Activated T-helper 2 cell treated with anti-CD3 and anti-CD28 coated beads, Interferon-gamma antibody, Interleukin-2, Interleukin-4, amounts not matched to agents 10 μg/mL and 5 μg/mL and 100 μg/mL, durations not matched to agents 14 hours and 24 hours and 36 hours (primary cell): Measurements from ENCODE around the gene GHITM. TPM values are rescaled to one million over a fixed set of nuclear protein-coding genes. Genes with fewer than 3 reads are reported as not detected.

Experiments used
- DNase-seq: peaks from one replicate; pipeline ENCODE4 v3.0.0; 2021; ENCODE audit warnings: low spot score
- H3K27ac Mint-ChIP-seq: one replicate; pipeline ENCODE4 v1.8.0; 2021; ENCODE audit warnings: mixed read lengths
- H3K27me3 Mint-ChIP-seq: one replicate; pipeline ENCODE4 v1.8.0; 2021; ENCODE audit warnings: low read depth, mixed read lengths
- H3K36me3 Mint-ChIP-seq: one replicate; pipeline ENCODE4 v1.8.0; 2021; ENCODE audit warnings: low read depth, mixed read lengths
- H3K4me1 Mint-ChIP-seq: one replicate; pipeline ENCODE4 v1.8.0; 2021; ENCODE audit warnings: low read depth, mixed read lengths
- H3K4me3 Mint-ChIP-seq: one replicate; pipeline ENCODE4 v1.8.0; 2021; ENCODE audit warnings: low read depth, mild to moderate bottlenecking, moderate library complexity, mixed read lengths
- H3K9me3 Mint-ChIP-seq: one replicate; pipeline ENCODE4 v1.8.0; 2021; ENCODE audit warnings: mixed read lengths
- intact Hi-C: fragments of 100-400 bp; cut with micrococcal nuclease; formaldehyde crosslinking; loops from one replicate; pipeline ENCODE4 v1.15.1; 2023
- total RNA-seq: library from RNA; stranded (reverse); gene quantifications from 2 replicates; pipeline ENCODE4 v1.2.3, GENCODE V29; 2022

GHITM gene
- total RNA-seq, 1 donor from 2014 or later = 141 TPM

DNA sequence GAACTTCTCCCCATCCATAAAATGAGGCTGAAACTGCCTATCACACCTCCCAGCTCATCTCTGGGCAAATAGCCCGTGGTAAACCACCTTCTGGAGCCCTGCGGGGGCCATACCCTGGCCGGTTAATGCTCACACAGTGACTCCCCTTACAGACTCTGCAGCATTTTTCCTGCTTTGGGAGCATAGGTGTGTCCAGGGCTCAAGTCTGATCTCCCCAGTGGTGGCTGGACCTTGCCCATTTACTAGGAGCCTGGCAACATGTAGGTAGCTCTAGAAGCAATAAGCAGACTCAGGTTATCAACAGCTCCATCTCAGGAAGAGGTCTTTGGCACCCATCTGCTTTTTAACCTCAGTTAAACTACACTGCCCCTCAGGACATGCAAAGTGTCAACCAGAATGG is 49.5 kb downstream of the GHITM start:
- intact Hi-C loops = no loop called here
- Mint-ChIP-seq H3K36me3 (no peaks in the 10 kb centered on the region), H3K4me1 (no peaks in the 10 kb centered on the region), H3K27ac (no peak overlapping the region), H3K4me3 (no peak overlapping the region), H3K9me3 (no peaks in the 10 kb centered on the region), H3K27me3 (peaks cover 15% of the 10 kb centered on the region)
- no peak for DNase-seq

DNA sequence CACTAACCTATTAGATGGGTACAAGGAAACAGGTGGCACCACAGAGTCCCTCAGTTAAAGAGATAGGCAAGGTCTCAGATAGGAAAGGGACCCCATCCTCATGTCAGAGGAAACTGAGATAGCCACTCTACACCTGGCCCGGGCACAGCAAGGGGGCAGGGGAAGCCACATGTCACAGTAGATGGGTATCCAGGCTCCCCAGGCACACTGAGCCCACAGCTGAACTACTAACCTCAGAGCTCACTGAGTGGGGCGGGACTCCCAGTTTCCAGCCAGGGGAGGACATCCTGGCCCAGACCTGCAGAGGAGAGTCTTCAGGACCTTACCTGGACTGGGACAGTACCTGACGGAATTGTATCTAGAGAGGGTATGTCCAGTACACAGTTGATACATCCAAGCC is 51.3 kb downstream of the GHITM start:
- Mint-ChIP-seq H3K36me3 (no peaks in the 10 kb centered on the region), H3K4me3 (no peak overlapping the region), H3K9me3 (no peaks in the 10 kb centered on the region), H3K27ac (no peak overlapping the region), H3K27me3 (peaks cover 22% of the 10 kb centered on the region), H3K4me1 (no peaks in the 10 kb centered on the region)
- intact Hi-C loops = no loop called here
- DNase-seq = no peak

DNA sequence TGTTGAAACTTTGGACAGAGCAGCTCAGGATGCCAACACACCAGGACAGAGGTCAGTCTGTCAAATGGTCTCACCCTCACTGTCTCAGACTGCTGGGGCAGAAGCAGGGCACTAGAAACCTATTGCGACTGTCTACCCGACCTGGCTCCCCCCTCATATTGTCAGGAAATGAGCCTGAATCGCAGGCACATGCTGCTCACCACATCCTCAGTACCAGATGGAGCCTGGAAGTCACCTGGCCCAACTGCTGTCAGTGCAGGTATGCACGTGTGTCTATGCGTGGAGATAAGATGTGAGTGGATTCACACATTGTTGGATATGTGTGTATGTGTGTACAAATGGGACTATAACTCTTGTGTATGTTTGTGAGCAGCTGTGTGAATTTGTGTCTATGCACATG is 51.8 kb downstream of the GHITM start:
- H3K9me3 Mint-ChIP-seq = no peaks in the 10 kb centered on the region
- H3K36me3 Mint-ChIP-seq = no peaks in the 10 kb centered on the region
- intact Hi-C loops = no loop called here
- DNase-seq = no peak
- H3K4me1 Mint-ChIP-seq = no peaks in the 10 kb centered on the region
- no peak overlapping the region for H3K27ac Mint-ChIP-seq
- H3K27me3 Mint-ChIP-seq = peaks cover 26% of the 10 kb centered on the region
- no peak overlapping the region for H3K4me3 Mint-ChIP-seq

DNA sequence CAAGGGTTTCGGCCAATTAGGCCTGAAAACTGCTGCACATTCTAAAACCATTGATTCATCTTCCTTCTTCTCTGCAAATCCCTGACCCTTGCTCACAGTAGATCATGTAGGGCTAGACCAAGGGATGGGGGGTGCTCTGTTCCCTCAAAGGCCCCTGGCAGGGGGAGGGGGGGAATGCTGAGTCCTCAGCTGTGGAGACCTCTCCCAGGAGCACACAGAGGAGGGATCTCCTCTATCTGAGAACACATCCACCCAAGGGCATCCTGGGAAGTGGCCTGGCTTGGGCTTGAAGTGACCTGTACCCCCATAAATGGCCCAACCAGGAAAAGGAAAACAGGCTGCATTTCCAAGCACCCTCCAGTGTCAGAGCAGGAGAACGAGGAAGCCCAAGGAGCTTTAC is 54.0 kb downstream of the GHITM start:
- DNase-seq = no peak
- Mint-ChIP-seq H3K9me3 (no peaks in the 10 kb centered on the region), H3K27ac (no peak overlapping the region), H3K4me3 (no peak overlapping the region), H3K4me1 (no peaks in the 10 kb centered on the region), H3K27me3 (peaks cover 41% of the 10 kb centered on the region), H3K36me3 (no peaks in the 10 kb centered on the region)
- intact Hi-C loops = no loop called here

DNA sequence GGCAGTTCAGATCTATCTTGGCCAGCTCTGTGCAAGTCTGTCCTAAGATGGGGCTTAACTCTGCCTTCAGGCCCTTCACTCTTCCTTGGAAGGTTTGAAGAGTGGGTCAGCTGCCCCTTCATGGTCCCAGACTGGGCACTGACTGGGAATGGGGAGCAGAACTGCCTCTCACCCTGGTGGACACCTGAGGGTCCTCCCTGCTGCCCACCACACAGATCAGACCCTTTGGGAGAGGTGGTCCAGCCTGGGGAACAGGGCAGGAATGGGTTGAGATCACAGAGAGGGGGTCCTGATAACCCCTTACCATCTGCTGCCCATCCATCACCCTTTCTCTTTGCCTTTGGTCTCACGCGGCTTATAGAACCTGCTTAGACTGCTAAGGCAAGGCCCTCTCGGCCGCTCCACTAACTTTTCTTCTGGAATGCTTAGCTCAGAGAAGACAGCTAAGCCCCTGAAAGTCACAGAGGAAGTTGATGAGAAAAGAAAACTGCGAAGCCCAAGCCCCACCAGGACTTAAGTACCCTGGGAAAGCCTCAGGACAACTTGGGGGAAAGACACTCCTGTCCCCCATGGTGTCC is 54.6 kb downstream of the GHITM start:
- Mint-ChIP-seq H3K27me3 (peaks cover 43% of the 10 kb centered on the region), H3K36me3 (no peaks in the 10 kb centered on the region), H3K4me1 (no peaks in the 10 kb centered on the region), H3K9me3 (no peaks in the 10 kb centered on the region), H3K4me3 (no peak overlapping the region), H3K27ac (no peak overlapping the region)
- DNase-seq = no peak
- intact Hi-C loops = no loop called here

DNA sequence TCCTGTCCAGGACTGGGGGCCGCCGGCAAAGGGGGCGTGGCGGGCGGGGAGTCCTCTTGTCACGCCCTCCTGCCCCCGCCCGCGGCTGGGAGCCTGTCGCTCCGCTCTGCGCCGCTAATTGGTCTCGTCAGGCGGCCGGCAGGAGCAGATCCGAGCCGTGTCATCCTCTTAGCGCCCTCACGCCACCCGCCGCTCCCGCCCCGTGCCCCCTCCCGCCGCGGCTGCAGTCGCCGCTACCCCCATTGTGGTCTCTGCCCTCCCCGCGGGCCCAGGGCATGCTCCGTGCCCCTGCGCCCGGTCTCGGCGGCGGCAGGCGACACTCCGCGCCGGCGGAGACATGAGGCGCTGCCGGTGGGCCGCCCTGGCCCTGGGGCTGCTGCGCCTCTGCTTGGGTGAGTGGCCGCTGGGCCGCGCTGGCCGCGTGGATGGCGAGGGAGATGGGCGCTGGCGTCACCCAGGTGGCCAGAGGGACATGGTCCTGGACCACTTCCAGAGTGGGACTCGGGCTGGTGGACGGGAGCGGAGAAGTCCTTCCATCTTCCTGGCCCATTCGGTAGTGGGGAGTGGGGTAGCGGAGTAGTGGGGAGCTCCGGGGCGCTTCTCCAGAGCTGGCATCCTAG is 55.2 kb downstream of the GHITM start, which contains the start of gene CDHR1:
CDHR1 (plus strand) TSS at position 114 of the 620 bp plus-strand sequence; CDS start at position 338, 224 bp downstream.
- H3K4me1 Mint-ChIP-seq = no peaks in the 10 kb centered on the region
- H3K9me3 Mint-ChIP-seq = no peaks in the 10 kb centered on the region
- DNase-seq = no peak
- H3K27ac Mint-ChIP-seq = no peak within 1 kb of the TSS
- peak within 1 kb of the TSS; percentile 19 for H3K4me3 Mint-ChIP-seq
- H3K36me3 Mint-ChIP-seq = no peaks in the 10 kb centered on the region
- peaks cover 43% of the 10 kb centered on the region for H3K27me3 Mint-ChIP-seq
- intact Hi-C loops = no loop called here

DNA sequence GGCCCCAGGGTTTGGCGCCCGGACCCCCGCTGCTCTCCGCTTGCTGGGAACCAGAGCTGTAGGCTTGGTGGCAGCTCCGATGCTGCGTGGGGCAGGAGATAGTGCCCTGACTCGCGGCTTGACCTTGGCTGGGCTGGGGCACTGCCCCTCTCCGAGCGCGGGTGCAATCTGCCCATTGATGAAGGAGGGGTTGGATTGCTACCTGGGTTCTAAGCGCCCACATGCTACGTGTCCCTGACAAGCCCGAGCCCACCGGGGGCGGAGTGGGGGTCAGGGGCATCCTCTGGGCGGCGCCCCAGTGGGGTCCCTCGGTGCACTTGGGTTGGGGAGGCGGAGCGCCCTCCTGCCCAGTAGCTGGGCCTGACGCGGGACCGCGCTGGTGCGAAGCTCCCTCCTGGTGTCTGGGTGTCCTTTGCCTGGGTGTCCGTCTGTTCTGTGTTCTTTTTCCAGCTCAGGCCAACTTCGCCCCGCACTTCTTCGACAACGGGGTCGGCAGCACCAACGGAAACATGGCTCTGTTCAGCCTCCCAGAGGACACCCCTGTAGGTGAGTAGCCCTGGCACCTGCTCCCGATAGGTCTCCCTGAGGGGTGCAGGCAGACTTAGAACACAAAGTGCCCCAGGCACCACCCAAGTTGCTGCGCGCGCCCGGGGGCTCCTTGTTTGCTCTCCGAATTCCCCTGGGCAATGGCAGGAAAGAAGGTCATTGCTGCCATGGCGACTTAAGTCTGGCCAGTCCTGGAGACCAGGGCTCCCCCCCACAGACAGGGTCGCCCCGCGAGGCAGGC is 55.9 kb downstream of the GHITM start:
- Mint-ChIP-seq H3K4me1 (no peaks in the 10 kb centered on the region), H3K27ac (no peak overlapping the region), H3K27me3 (peaks cover 43% of the 10 kb centered on the region), H3K36me3 (no peaks in the 10 kb centered on the region), H3K9me3 (no peaks in the 10 kb centered on the region), H3K4me3 (peak overlapping the region; percentile 19)
- DNase-seq = no peak
- intact Hi-C loops = no loop called here

DNA sequence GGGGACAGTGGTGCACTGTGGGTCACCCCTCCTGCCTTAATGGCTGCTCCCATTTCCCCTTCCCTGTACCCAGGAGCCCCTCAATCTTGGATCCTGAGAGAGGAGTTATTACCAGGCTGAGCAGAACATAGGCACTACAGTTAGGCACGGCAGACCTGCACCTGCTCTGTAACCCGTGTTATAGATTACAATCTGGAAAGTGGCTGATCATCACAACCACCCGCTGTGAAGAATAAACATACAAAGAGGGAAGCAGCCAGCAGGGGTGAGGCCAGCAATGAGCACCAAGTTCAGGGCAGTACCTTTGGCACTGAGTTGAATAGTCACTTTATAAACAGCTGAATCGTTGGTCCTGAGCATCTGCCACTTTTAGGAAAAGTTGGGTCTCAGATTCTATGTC is 56.8 kb downstream of the GHITM start:
- no peak overlapping the region for H3K27ac Mint-ChIP-seq
- intact Hi-C loops = no loop called here
- peaks cover 43% of the 10 kb centered on the region for H3K27me3 Mint-ChIP-seq
- H3K4me3 Mint-ChIP-seq = no peak overlapping the region
- H3K36me3 Mint-ChIP-seq = no peaks in the 10 kb centered on the region
- no peak for DNase-seq
- H3K9me3 Mint-ChIP-seq = no peaks in the 10 kb centered on the region
- H3K4me1 Mint-ChIP-seq = no peaks in the 10 kb centered on the region

DNA sequence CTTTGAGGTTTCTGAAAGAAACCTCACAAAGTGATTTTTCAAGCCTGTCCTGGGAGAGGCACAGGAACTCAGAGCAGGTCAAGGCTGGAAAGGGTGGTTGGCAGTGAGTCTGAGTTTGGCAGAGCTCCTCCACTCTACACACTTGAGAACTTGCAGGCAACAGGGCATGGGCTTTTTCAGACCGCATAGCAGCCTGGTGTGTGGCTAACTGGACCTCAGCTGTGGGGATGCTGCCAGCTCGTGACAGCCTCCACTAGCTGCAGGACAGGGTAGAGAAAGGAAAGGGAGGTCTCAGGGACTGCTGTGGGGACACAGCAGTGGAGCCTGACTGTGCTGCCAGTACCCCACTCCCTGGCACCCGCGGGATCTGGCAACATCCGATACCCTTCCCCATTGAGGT is 57.6 kb downstream of the GHITM start:
- H3K9me3 Mint-ChIP-seq = no peaks in the 10 kb centered on the region
- H3K36me3 Mint-ChIP-seq = no peaks in the 10 kb centered on the region
- H3K27me3 Mint-ChIP-seq = peaks cover 42% of the 10 kb centered on the region
- H3K4me1 Mint-ChIP-seq = no peaks in the 10 kb centered on the region
- intact Hi-C loops = no loop called here
- DNase-seq = no peak
- H3K4me3 Mint-ChIP-seq = no peak overlapping the region
- no peak overlapping the region for H3K27ac Mint-ChIP-seq

DNA sequence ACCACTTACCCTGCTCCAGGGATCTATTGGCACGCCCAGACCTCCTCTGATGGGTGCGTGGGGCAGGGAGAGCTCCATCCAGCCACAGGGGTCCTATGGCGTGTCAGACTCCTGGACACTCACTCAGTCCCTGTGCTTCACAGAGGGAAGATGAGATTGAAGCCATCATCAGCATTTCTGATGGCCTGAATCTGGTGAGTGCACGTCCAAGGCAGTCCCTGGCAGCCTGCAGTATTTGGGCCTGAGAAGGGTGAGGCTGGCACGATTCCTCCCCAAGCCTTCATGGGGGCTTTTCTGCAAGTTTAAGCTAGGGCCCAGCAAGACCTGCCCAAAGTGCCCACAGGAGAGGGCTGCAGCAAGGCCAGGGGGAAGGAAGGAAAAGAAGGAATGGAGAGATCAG is 58.3 kb downstream of the GHITM start:
- Mint-ChIP-seq H3K4me1 (no peaks in the 10 kb centered on the region), H3K36me3 (no peaks in the 10 kb centered on the region), H3K27me3 (peaks cover 38% of the 10 kb centered on the region), H3K4me3 (no peak overlapping the region), H3K27ac (no peak overlapping the region), H3K9me3 (no peaks in the 10 kb centered on the region)
- no peak for DNase-seq
- intact Hi-C loops = no loop called here

DNA sequence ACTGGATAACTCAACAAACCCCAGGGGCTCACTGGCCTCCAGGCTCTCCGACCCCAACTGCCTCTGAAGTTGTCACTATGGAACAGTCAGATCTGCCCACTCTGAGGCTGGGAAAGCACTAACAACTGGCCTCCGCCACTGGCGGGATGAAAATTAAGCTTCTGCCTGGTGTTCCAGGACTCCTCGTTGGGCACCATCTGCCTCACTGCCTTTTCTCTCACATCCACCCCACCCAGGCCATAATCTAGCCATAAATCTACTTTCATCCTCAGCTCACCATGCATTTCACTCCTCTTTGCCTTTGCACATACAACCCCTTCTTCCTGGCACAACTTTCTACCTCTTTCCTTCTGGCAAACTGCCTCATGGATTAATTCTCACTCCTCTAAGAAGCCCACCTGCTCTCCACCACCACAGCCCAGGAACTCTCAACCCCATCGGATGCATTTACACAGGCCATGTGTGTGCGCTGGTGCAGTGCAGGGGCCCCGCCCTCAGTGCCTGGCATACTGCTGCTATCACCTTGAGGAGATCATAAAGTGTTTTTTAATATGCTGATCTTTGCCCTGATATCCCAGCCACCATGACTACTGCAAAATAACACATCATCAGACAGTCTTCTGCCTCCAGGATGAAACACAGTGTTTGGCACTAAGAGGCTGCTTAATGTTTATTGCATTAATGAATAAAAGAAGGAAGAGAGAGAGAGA is 59.1 kb downstream of the GHITM start:
- DNase-seq = no peak
- Mint-ChIP-seq H3K9me3 (no peaks in the 10 kb centered on the region), H3K27me3 (peaks cover 31% of the 10 kb centered on the region), H3K27ac (no peak overlapping the region), H3K4me3 (no peak overlapping the region), H3K4me1 (no peaks in the 10 kb centered on the region), H3K36me3 (no peaks in the 10 kb centered on the region)
- intact Hi-C loops = no loop called here

DNA sequence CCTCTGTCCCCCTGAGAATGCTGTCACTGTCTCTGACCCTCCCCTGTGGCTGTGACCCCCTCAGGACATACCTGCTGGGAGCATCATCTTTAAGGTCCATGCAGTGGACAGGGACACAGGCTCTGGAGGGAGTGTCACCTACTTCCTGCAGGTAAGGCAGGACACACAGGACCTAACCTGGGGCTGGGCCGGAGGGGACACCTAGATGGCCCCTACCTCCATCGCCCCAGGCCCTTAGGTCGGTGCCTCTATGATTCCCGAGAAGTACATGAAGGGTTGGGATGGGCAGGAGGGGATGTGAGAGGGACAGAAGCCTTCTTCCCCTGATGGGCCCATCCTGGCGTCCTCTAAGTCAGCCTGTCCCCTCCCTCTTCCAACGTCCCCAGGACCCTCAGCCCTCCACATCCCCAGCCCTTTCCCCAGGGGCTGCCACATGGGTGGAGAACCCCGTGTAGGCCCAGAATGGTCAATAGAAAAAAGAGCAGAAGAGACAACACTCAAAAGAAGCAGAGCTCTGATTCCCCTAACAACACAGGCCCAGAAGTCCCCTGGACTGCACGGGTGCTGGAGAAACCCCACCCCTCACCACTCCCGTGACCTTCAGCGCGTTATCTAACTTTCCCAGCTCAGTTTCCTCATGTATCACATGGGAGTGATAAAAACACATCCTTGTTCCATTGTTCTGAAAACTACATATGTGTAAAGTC is 61.4 kb downstream of the GHITM start:
- Mint-ChIP-seq H3K27ac (no peak overlapping the region), H3K9me3 (no peaks in the 10 kb centered on the region), H3K4me3 (no peak overlapping the region), H3K4me1 (no peaks in the 10 kb centered on the region), H3K36me3 (no peaks in the 10 kb centered on the region), H3K27me3 (peaks cover 20% of the 10 kb centered on the region)
- intact Hi-C loops = no loop called here
- DNase-seq = no peak
